Activated CD4-positive, alpha-beta T cell treated with anti-CD3 and anti-CD28 coated beads, Interleukin-2, amount 10 ng/mL, durations not matched to agents 24 days and 14 days (primary cell): ENCODE results near the gene CSTB. TPM values are rescaled to one million over a fixed set of nuclear protein-coding genes. Genes with fewer than 3 reads are reported as not detected.
"Not testable (repeated sequence)": the region's sequence is repeated elsewhere in the genome, so short reads cannot be mapped to it uniquely, and the experiment has no call there.

ENCODE experiments used
- DNase-seq: peaks from one replicate; pipeline ENCODE4 v3.0.0; 2022
- H3K27ac Mint-ChIP-seq: one replicate; pipeline ENCODE4 v1.8.0; 2022; ENCODE audit warnings: mild to moderate bottlenecking, mixed read lengths
- H3K27me3 Mint-ChIP-seq: one replicate; pipeline ENCODE4 v1.8.0; 2022; ENCODE audit warnings: mixed read lengths
- H3K36me3 Mint-ChIP-seq: one replicate; pipeline ENCODE4 v1.8.0; 2022; ENCODE audit warnings: low read depth, mild to moderate bottlenecking, mixed read lengths
- H3K4me1 Mint-ChIP-seq: one replicate; pipeline ENCODE4 v1.8.0; 2021; ENCODE audit warnings: mixed read lengths
- H3K4me3 Mint-ChIP-seq: one replicate; pipeline ENCODE4 v1.8.0; 2022; ENCODE audit warnings: mild to moderate bottlenecking, moderate library complexity, mixed read lengths
- H3K9me3 Mint-ChIP-seq: one replicate; pipeline ENCODE4 v1.8.0; 2021; ENCODE audit warnings: mixed read lengths
- intact Hi-C: fragments of 100-400 bp; cut with micrococcal nuclease; formaldehyde crosslinking; loops from one replicate; pipeline ENCODE4 v1.15.1; 2023
- total RNA-seq: library from RNA; stranded (reverse); gene quantifications from 2 replicates; pipeline ENCODE4 v1.2.3, GENCODE V29; 2022

CSTB gene, protein sequence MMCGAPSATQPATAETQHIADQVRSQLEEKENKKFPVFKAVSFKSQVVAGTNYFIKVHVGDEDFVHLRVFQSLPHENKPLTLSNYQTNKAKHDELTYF
- 59.2 and 59.5 TPM in 2 replicates for total RNA-seq

DNA sequence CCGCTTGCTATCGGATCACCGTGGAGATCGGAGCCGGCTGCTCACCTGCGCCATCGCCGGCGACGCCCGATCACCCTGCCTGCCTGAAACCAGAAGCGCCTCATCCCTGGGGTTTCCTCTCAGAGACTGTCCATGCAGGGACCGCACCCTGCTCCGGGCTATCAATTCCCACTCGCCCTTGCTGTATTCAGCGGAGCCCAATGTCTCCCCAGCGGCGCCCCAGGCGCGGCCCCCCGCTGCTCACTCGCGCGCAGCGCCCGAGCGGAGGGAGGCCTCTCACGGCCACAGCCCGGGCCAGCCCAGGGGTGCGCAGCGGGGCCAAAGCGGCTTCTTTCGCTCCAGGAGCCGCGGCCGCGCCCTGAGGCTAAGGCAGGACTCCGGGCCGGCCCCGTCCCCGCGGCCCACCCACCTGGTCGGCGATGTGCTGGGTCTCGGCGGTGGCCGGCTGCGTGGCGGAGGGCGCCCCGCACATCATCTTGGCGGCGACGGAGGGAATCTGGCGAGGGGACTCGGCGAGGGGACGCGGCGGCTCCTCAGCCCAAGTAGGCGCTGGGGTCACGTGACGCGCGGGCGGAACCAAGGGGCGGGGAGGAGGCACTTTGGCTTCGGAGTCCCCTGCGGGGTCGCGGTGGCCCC, at the start of gene CSTB:
Gene CSTB, minus strand, starts transcription at position 514 of the 636 bp plus-strand sequence. Its CDS starts 39 bp downstream, at position 475.
- Mint-ChIP-seq H3K4me1 (peaks cover 54% of the 10 kb centered on the region), H3K27me3 (no peaks in the 10 kb centered on the region), H3K36me3 (peaks cover 35% of the 10 kb centered on the region), H3K27ac (peak within 1 kb of the TSS; percentile 79), H3K9me3 (no peaks in the 10 kb centered on the region), H3K4me3 (peak within 1 kb of the TSS; percentile 97)
- intact Hi-C loops: loop anchor here (1.0 to 5.0 kb wide), 2 partner anchors 13 to 49 kb away; partner anchors contain the start of gene RRP1
- DNase-seq: peak; percentile 97

DNA sequence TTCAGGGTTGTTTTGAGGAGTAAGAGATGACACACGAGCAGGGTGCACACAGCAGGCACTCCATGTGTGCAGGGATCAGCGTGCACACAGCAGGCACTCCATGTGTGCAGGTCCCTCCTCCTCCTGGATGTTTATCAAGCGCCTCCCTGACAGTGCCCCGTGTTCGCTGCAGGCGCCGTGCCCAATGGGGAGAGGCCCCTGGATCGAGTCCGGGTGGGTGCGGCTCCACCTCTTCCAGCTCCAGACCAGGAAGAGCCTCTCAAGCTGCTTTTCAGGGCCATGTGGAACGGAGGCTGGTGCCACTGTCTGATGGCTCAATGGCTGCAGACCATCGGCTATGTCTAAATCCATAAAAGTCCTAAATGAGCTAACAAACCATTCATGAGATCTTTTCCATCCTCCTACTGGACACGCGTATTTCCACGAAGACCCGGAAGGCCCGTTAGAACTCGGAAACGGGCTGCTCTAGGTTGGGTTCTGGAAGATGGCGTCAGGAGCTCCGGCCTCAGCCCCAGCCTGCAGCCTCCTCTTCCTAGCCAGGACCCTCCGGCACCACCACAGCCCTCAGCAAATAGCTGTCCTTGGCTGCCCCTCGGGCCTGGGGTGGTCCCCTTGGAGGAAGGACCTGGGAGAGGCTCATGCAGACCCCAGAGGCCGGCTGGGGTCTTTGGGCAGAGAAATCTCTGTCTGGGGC, 49.3 kb upstream of the CSTB start:
- DNase-seq: no peak
- no peaks in the 10 kb centered on the region for H3K9me3 Mint-ChIP-seq
- no peak overlapping the region for H3K4me3 Mint-ChIP-seq
- peaks cover 14% of the 10 kb centered on the region for H3K27me3 Mint-ChIP-seq
- H3K27ac Mint-ChIP-seq: no peak overlapping the region
- peaks cover 3% of the 10 kb centered on the region for H3K4me1 Mint-ChIP-seq
- intact Hi-C loops: no loop called here
- H3K36me3 Mint-ChIP-seq: no peaks in the 10 kb centered on the region

GRCh38 chr21:43824333-43825241, 48.5 kb upstream of the CSTB start:
- Mint-ChIP-seq H3K4me3 (no peak overlapping the region), H3K36me3 (no peaks in the 10 kb centered on the region), H3K27ac (no peak overlapping the region), H3K9me3 (no peaks in the 10 kb centered on the region), H3K27me3 (peaks cover 11% of the 10 kb centered on the region), H3K4me1 (peaks cover 3% of the 10 kb centered on the region)
- intact Hi-C loops: no loop called here
- DNase-seq: no peak

DNA sequence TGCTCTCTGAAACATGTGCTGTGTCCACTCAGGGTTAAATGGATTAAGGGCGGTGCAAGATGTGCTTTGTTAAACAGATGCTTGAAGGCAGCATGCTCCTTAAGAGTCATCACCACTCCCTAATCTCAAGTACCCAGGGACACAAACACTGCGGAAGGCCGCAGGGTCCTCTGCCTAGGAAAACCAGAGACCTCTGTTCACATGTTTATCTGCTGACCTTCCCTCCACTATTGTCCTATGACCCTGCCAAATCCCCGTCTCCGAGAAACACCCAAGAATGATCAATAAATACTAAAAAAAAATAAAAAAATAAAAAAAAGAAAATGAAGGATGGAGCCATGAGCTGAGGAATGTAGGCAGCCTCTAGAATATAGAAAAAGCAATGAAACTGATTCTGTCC, 46.6 kb upstream of the CSTB start:
- DNase-seq, H3K4me3 Mint-ChIP-seq, H3K9me3 Mint-ChIP-seq, intact Hi-C loops, H3K4me1 Mint-ChIP-seq, H3K36me3 Mint-ChIP-seq, H3K27me3 Mint-ChIP-seq, H3K27ac Mint-ChIP-seq: not testable (repeated sequence)

DNA sequence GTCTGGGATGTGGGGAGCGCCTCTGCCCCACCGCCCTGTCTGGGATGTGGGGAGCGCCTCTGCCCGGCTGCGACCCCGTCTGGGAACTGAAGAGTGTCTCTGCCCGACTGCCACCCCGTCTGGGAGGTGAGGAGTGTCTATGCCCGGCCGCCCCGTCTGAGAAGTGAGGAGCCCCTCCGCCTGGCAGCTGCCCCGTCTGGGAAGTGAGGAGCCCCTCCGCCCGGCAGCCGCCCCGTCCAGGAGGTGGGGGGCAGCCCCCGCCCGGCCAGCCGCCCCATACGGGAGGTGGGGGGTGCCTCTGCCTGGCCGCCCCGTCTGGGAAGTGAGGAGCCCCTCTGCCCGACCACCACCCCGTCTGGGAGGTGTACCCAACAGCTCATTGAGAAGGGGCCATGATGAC, 46.1 kb upstream of the CSTB start:
- not testable (repeated sequence) for H3K4me1 Mint-ChIP-seq

DNA sequence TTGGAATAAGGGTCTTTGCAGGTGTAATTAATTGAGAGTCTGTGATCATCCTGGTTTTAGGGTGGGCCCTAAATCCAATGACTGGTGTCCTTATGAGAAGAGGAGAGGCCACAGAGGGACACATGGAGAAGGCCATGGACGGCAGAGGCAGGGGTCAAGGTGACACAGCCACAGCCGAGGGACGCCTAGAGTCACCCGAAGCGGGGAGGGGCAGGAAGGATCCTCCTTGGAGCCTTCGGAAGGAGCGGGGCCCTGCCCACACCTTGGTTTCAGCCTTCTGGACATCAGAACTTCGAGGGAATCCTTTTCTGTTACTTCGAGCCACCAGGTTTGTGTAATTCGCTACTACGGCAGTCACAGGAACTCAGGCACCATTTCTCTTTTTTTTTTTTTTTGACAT, 44.4 kb upstream of the CSTB start:
- H3K4me3 Mint-ChIP-seq: no peak overlapping the region
- H3K4me1 Mint-ChIP-seq: no peaks in the 10 kb centered on the region
- H3K9me3 Mint-ChIP-seq: no peaks in the 10 kb centered on the region
- no peaks in the 10 kb centered on the region for H3K27me3 Mint-ChIP-seq
- intact Hi-C loops: no loop called here
- DNase-seq: no peak
- H3K27ac Mint-ChIP-seq: no peak overlapping the region
- H3K36me3 Mint-ChIP-seq: peaks cover 2% of the 10 kb centered on the region

More for the DNA sequence above, 46.1 kb upstream of the CSTB start:
- H3K27ac Mint-ChIP-seq, H3K27me3 Mint-ChIP-seq, intact Hi-C loops, H3K36me3 Mint-ChIP-seq, DNase-seq, H3K9me3 Mint-ChIP-seq, H3K4me3 Mint-ChIP-seq: not testable (repeated sequence)

- DNase-seq: no peak
- Mint-ChIP-seq H3K4me3 (no peak overlapping the region), H3K27me3 (no peaks in the 10 kb centered on the region), H3K9me3 (no peaks in the 10 kb centered on the region), H3K36me3 (peaks cover 3% of the 10 kb centered on the region), H3K4me1 (peaks cover 2% of the 10 kb centered on the region), H3K27ac (no peak overlapping the region)
- intact Hi-C loops: no loop called here
Observed at GRCh38 chr21:43819511-43820405, 43.6 kb upstream of the CSTB start.

- H3K4me3 Mint-ChIP-seq: no peak overlapping the region
- intact Hi-C loops: no loop called here
- H3K4me1 Mint-ChIP-seq: peaks cover 3% of the 10 kb centered on the region
- H3K27ac Mint-ChIP-seq: no peak overlapping the region
- peaks cover 3% of the 10 kb centered on the region for H3K36me3 Mint-ChIP-seq
- DNase-seq: no peak
- H3K27me3 Mint-ChIP-seq: no peaks in the 10 kb centered on the region
- no peaks in the 10 kb centered on the region for H3K9me3 Mint-ChIP-seq
Observed at GRCh38 chr21:43818685-43819084, 42.6 kb upstream of the CSTB start.

DNA sequence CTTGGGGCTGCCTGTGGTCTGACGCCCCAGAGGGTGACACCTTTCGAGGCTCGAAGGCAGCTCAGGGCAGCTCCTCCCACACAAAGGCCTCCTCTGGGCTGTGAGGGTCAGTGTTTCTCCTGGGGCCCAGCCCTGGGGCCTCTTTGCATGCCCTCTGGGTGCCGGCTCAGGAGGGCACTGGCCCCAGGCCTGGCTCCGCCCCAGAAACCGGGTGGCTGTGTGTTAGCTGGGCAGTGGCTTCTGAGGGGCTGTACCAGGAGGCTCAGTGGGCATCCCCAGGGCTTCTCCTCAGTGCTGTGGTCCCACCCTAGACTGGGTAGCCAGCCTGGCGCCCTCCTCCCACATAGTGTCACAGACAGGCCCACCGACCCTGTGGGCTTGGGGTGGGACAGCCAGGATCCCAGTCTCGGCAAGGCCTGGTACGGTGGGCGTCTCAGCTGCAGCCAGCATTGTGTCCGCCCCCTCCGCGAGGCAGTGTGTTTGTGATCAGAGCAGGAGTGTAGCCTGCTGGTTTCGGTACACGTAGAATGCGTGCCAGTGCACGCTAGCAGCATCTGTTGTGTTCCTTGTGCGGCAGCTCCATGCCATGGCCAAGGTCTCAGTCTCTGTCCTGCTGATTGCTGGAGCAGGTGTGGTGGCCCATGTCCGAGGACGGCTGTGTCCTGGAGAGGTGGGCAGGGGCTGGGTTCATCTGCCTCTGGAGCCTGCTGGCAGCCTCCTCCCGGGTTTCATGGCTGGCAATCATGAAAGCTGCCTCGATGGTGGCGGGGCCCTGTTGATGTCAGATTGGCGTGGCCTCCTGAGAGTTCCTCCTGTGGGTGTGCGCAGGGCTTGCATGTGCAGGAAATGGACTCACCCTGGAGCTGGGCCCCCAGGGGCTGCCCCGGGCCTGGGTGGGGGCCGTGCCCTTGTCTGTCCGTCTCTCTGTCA, 41.3 kb upstream of the CSTB start:
- no peaks in the 10 kb centered on the region for H3K27me3 Mint-ChIP-seq
- H3K36me3 Mint-ChIP-seq: peaks cover 3% of the 10 kb centered on the region
- no peak overlapping the region for H3K27ac Mint-ChIP-seq
- no peak overlapping the region for H3K4me3 Mint-ChIP-seq
- no peak for DNase-seq
- no peaks in the 10 kb centered on the region for H3K9me3 Mint-ChIP-seq
- intact Hi-C loops: no loop called here
- peaks cover 6% of the 10 kb centered on the region for H3K4me1 Mint-ChIP-seq

DNA sequence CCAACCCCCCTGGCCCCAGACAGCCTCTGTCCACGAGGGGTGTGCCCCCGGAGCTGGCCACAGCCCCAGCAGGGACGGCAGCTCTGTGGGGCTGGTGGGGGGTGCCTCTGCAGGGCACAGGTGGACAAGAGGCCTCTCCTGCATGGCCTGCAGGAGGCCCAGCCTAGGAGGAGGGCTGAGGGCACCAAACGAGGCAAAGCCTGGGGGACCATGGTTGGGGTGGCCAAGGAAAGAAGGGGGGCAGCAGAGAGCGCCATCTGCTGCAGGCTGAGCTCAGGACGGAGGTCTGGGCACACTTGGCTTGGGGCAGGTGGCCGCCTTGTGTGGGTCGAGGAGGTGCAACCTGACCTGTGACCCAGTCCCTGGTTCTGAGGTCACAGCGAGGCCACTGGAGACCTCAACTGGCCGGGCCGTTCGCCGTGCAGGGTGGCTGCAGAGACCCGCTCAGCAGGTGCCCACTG, 40.5 kb upstream of the CSTB start:
- H3K9me3 Mint-ChIP-seq: no peaks in the 10 kb centered on the region
- H3K27ac Mint-ChIP-seq: no peak overlapping the region
- H3K27me3 Mint-ChIP-seq: no peaks in the 10 kb centered on the region
- peaks cover 3% of the 10 kb centered on the region for H3K36me3 Mint-ChIP-seq
- intact Hi-C loops: no loop called here
- peaks cover 7% of the 10 kb centered on the region for H3K4me1 Mint-ChIP-seq
- H3K4me3 Mint-ChIP-seq: no peak overlapping the region
- no peak for DNase-seq

GRCh38 chr21:43815991-43816390, 39.9 kb upstream of the CSTB start:
- H3K4me3 Mint-ChIP-seq: no peak overlapping the region
- peaks cover 3% of the 10 kb centered on the region for H3K36me3 Mint-ChIP-seq
- no peak overlapping the region for H3K27ac Mint-ChIP-seq
- no peaks in the 10 kb centered on the region for H3K27me3 Mint-ChIP-seq
- H3K9me3 Mint-ChIP-seq: no peaks in the 10 kb centered on the region
- intact Hi-C loops: no loop called here
- DNase-seq: no peak
- peaks cover 8% of the 10 kb centered on the region for H3K4me1 Mint-ChIP-seq

DNA sequence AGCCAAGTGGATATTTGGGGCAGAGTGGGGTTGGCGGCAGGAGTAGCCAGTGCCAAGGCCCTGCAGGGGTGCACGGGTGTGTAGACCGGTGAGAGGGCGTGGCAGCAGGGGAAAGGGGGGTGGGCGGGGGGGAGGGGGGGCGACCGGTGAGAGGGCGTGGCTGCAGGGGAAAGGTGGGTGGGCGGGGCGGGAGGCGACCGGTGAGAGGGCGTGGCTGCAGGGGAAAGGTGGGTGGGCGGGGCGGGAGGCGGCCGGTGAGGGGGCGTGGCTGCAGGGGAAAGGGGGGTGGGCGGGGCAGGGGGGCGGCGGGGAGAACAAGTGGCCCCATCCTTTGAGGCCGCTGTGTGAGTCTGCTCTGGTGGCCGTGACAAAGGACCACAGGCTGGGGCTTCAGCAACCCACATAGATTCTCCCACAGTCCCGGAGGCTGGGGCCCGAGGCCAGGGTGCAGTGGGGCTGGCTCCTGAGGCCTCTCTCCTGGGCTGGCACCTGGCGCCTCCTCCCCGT, 39.1 kb upstream of the CSTB start:
- no peaks in the 10 kb centered on the region for H3K9me3 Mint-ChIP-seq
- no peak overlapping the region for H3K4me3 Mint-ChIP-seq
- no peak for DNase-seq
- no peaks in the 10 kb centered on the region for H3K27me3 Mint-ChIP-seq
- peaks cover 13% of the 10 kb centered on the region for H3K4me1 Mint-ChIP-seq
- H3K27ac Mint-ChIP-seq: peak overlapping the region; percentile 32
- intact Hi-C loops: no loop called here
- H3K36me3 Mint-ChIP-seq: peaks cover 3% of the 10 kb centered on the region
